DLD1 (cell line): ENCODE measurements around the gene CTNNBL1.

Experiments
- in situ Hi-C: cut with HindIII; loops from 2 replicates; pipeline ENCODE4 v1.10.0; 2017; ENCODE audit warnings: low sequenced_read_pairs

Gene CTNNBL1

DNA sequence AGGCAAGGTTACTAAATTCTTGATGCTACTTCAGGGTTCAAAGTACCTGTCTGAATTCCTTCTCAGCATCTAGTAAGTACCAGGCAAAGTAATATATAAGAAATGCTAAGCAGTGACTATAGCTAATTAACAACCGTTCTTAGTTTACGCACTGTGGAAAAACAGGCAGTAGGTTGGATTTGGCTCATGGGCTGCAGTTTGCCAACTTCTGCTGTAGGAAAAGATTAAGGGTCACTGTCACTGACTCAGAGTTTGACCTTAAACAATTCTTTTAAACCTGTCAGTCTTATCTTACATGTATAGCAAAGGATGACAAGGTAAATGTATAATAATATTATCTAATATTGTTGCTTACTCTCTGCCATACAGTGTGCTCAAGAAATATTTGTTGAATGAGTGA lies 42.3 kb downstream of the CTNNBL1 start:
- in situ Hi-C loops: no loop called here

GRCh38 chr20:37737826-37738420 lies 44.1 kb downstream of the CTNNBL1 start:
- in situ Hi-C loops: no loop called here

DNA sequence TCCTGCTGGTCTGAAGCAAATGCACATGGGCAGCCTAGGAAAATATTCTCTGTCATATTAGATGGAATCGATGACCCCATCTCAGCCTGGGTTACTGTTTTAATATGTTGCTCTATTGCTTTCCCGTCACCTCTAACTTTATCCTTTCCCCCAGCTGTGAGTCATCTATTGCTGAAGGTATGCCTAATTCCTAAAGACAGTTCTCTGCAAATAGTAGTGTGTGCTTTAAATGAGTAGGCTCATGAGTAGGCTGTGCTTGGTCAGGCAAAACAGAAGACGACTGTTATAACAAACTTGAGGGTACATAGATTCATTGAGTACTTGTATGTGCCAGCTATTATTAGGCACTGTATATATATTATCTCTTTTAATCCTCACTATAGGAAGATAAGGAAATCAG lies 47.2 kb downstream of the CTNNBL1 start:
- in situ Hi-C loops: no loop called here

DNA sequence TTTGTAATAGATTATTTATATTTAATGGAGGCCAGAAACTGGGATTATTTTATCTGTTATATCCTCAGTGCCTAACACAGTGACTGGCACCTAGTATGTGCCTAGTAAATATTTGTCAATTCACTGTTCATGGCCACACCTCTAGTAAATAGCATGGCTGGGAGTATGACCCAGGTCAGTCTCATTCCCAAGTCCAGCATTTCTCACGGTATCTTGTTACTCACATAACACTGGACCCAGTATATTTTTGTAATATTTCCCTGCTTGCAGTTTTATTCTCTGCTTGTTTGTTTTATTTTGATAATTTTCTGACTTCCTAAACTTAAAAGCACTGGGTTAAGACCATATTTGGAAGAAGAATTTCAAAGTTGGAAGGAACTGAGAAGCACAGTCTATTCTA lies 47.7 kb downstream of the CTNNBL1 start:
- in situ Hi-C loops: no loop called here

DNA sequence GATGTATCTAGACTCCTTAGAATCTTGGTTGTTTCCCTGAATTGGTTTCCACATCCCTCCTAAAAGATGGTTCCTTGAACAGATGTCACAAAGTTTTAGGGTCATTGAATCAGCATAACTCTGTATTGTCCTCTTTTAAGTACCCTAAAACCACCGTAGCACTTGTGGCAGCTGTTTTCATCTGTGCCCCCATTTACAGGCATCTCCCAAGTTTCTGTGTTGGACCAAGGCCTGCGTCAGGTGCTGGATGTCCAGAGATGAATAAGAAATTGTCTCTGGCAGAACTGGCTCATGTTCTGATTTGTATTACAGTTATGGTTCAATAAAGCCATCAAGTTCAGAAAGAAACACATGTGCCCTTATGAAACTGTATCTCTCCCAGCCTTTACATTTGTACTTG lies 48.3 kb downstream of the CTNNBL1 start:
- in situ Hi-C loops: no loop called here

DNA sequence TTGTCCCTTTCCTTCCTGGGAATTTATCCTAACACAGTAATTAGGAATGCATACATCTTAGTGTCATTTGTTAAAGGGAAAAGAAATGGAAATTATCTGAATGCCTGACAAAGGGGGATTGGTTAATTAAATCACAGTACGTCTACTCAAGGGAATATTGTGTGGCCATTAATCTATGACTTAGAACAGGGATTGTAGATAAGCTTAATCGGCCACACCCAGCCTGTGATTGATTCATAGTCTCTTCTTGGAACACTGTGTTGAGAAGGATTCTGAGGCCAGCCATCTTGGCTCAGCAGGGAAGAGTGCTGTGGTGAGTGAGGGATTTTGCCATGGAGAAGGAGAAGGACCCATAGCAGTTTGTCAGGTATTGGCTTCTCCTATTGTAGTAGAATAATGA lies 50.5 kb downstream of the CTNNBL1 start:
- in situ Hi-C loops: no loop called here

DNA sequence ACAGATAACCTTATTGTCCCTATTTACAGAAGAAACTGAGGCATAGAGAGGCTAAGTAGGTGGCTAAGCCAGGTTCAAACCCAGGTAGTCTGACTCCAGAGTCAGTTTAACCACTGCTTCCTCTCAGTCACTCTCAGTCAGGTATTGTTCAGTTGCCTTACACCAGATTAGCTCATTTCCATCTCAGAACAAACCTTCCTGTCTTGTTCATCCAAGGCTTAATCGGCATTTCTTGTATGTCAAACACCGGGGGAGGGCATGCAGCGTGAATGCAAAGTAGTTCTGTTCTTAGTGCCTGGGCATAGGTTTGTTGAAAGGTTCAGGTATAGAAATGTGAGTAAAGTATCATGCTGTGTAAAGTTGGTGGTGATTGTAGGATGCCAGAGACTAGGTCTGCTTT lies 51.7 kb downstream of the CTNNBL1 start:
- in situ Hi-C loops: no loop called here

- in situ Hi-C loops: no loop called here
Measured at GRCh38 chr20:37748015-37748414, 54.2 kb downstream of the CTNNBL1 start.

GRCh38 chr20:37749218-37749617 lies 55.4 kb downstream of the CTNNBL1 start:
- in situ Hi-C loops: no loop called here

DNA sequence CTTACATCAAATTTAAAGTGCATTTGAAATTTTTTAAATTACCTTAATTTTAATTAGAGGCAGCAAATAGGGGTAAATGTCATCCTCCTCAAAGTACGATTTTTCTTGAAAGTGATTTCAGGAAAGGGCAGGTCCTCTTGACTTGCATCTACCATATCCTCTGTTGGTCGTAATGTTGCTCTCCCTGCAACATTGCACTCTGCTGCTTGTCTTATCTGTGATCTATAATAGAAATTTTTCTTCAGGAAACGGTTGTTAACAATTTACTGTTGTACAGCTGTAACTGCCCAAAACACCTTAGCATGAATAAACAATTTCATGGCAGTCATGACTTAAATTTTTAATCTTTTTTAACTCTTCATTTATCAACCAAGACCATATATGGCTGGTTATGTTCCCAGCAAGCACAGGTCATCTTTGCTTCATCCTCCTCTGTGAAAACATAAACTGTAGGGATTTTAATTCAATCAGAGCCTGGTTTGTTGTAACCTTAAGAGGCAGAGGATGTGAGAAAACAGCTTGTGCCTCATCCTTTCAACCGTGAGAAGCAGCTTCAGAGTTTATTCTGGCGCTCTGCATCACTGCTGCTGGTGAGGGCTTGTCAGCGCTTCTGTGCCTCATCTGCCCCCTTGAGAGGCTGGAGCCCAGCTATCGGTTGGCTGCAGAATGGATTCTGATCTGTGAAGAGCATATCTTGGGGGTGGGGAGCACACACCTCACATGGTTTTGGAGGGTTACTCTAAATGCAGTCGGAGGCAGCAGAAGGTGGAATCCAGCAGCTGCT lies 56.0 kb downstream of the CTNNBL1 start:
- in situ Hi-C loops: no loop called here

GRCh38 chr20:37755665-37756064 lies 61.8 kb downstream of the CTNNBL1 start:
- in situ Hi-C loops: no loop called here

DNA sequence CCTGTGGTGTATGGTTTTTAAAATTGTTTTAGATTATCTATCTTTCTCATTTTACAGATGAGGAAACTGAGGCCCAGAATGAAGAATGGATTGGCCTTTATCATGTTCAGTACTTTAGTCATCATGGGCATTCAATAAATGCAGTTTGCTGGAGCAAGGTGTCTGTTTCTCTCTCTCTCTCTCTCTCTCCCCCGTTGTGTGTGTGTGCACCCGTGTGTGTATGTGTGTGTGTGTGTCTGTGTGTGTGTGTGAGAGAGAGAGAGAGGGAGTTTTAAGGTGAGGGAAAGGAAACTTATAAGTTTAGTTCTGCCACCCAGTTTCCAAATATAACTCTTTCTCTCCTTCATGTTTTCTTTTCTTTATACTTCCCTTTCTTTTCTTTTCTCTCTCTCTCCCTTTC lies 62.4 kb downstream of the CTNNBL1 start:
- in situ Hi-C loops: no loop called here

DNA sequence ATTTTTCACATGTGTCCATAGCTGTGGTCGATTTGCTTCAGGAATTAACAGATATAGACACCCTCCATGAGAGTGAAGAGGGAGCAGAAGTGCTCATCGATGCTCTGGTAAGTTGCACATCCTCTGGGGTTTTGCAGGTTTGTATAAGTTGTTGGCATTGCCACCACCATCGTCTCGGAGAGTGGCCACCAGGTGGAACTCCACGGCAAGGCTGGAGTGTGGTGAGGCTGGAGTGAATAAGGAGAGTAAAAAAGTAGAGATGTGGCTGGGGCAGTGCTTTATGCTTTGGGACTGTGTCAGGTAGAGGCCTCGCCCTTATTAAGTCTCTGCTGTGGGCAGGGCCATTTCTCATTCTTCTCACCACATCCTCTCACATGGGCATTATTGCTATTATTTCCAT lies 63.7 kb downstream of the CTNNBL1 start:
- in situ Hi-C loops: no loop called here

DNA sequence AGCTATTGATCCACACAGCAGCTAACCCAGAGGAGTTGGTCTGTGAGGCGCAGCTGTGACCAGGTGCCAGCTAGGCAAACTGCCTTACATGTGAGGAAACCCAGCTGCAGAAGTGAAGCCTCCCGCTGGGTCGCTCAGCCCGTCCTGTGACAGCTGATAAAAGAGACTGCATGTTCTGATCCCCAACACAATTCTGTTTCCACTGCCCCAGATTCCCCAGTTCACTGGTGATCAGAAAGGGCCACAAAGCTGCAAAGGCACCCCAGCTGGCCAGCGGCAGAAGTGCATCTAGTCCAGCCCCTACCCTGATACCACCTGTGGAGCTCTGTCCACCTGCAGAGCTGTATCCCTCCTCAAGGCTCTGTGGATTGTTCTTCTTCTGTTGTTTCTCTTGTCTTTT lies 64.5 kb downstream of the CTNNBL1 start:
- in situ Hi-C loops: no loop called here

GRCh38 chr20:37759052-37759553 lies 65.3 kb downstream of the CTNNBL1 start:
- in situ Hi-C loops: no loop called here

- in situ Hi-C loops: no loop called here
Measured at GRCh38 chr20:37759761-37760209, 66.0 kb downstream of the CTNNBL1 start.

- in situ Hi-C loops: no loop called here
Measured at GRCh38 chr20:37760322-37760721, 66.5 kb downstream of the CTNNBL1 start.

GRCh38 chr20:37762716-37763485 lies 69.1 kb downstream of the CTNNBL1 start:
- in situ Hi-C loops: no loop called here

DNA sequence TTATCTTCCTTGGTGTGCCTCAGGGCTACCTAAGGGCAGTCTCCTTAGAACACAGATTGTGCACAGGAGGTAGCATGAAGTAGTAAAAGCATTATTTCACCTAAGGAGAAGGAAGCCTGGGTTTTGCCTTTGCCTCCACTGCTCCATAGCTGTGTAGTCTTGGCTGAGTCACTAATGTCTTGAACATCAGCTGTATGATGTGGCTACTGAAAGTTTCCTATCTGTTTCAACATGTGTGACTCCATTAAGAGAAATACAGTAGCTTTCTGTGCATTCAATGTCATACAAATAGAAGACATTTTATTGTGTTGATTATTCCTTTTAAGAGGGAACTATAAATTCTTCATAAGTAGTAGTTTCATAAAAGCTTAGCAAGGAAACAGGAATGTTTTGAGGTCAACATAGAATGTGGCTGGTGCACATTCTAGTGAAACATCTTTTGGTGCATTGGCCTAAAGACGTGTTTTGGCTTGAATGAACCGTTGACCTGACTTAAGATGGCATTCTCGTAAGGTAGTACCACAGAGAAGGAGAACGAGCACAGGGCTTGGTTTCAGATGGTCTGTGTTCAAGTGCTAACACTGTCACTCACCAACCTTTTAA lies 70.6 kb downstream of the CTNNBL1 start:
- in situ Hi-C loops: no loop called here

DNA sequence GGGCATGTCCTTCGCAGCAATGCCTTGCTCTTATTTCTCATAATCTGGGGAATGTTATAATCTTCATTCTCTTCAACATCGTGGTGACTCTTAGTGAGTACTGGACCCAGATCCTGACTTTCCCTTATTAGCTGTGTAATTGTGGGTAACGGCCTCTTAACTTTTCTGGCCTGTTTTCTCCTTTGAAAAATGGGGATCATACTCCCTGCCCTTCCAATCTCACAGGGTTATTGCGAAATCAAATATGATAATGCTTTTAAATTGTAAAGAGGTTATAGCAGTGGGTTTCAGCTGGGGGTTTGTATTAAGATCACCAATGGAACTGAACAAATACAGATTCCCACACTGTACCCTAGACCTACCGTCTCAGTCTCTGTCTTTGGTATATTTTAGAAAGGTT lies 77.1 kb downstream of the CTNNBL1 start:
- in situ Hi-C loops: no loop called here

- in situ Hi-C loops: no loop called here
Measured at GRCh38 chr20:37773291-37773826, 79.5 kb downstream of the CTNNBL1 start.
